ENCODE results near the gene TRERF1. TPM values are rescaled to one million over a fixed set of nuclear protein-coding genes. Genes with fewer than 3 reads are reported as not detected.

Gene TRERF1
- total RNA-seq, 4 donors from 2014 or later: 2.5 to 8.0 (median 3.4) TPM

- peaks cover 0 to 5% (median 0%) of the 10 kb centered on the region in 4 donors for H3K4me1 ChIP-seq
- in situ Hi-C loops (cut with MboI; ENCODE audit: low pct_ligation_motif_present in 1 of 4, low pct_unique_long_range_greater_than_20kb in 1 of 4, low sequenced_read_pairs in 3 of 4): no loop called here
- no peak overlapping the region for H3K27ac ChIP-seq
- TF ChIP-seq CTCF (IDR thresholded peaks at IDR 0.05): no peak
- no peak for TF ChIP-seq EP300 (IDR thresholded peaks at IDR 0.05; ENCODE audit: low read depth)
- no peak for TF ChIP-seq POLR2A (IDR thresholded peaks at IDR 0.05)
- TF ChIP-seq POLR2AphosphoS5 (IDR thresholded peaks at IDR 0.05): no peak
- H3K27me3 ChIP-seq: no peaks in the 10 kb centered on the region
- no peak for DNase-seq
- H3K36me3 ChIP-seq: no peaks in the 10 kb centered on the region
- H3K4me3 ChIP-seq: no peak overlapping the region
- intact Hi-C loops (cut with DNase I; ENCODE audit: low total_unique reads): no loop called here
- WGBS, 2 donors (ENCODE audit: low coverage in 1 of 2): 79 to 88% methylated on average over 4 of the region's 4 CpGs
- H3K9me3 ChIP-seq: no peaks in the 10 kb centered on the region
These were observed 64.4 kb downstream of the TRERF1 start for GRCh38 chr6:42387336-42387735.

DNA sequence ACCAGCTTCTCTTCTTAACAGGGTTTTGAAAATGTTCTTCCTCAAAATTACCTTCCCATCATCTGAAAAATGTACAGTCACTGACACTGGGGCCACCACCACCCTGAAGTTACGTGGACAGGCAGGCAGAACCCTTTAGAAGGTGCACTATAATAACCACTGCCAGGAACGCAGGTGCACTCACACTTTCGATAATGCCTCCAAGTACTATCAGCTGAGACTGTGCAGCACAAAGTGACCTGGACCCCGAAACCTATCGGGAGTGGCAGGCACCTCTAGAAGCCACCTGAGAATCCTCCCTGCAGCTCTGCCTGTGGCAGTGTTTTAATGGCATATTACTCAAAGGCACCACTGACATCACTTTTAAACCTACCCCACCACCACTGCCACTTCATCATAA, 66.4 kb downstream of the TRERF1 start:
- no peak for DNase-seq
- Histone ChIP-seq H3K4me1 (peaks cover 0 to 5% (median 0%) of the 10 kb centered on the region in 4 donors), H3K27me3 (no peaks in the 10 kb centered on the region), H3K4me3 (no peak overlapping the region), H3K27ac (no peak overlapping the region), H3K9me3 (no peaks in the 10 kb centered on the region), H3K36me3 (no peaks in the 10 kb centered on the region)
- in situ Hi-C loops (cut with MboI; ENCODE audit: low pct_ligation_motif_present in 1 of 4, low pct_unique_long_range_greater_than_20kb in 1 of 4, low sequenced_read_pairs in 3 of 4): no loop called here
- intact Hi-C loops (cut with DNase I; ENCODE audit: low total_unique reads): no loop called here
- WGBS, 2 donors (ENCODE audit: low coverage in 1 of 2): 84% methylated on average over 5 of the region's 5 CpGs; no CpG with 5 or more reads in 1 of the 2 donors
- TF ChIP-seq POLR2AphosphoS5 (IDR thresholded peaks at IDR 0.05): no peak
- TF ChIP-seq CTCF (IDR thresholded peaks at IDR 0.05): no peak

- in situ Hi-C loops (cut with MboI; ENCODE audit: low pct_ligation_motif_present in 1 of 4, low pct_unique_long_range_greater_than_20kb in 1 of 4, low sequenced_read_pairs in 3 of 4): no loop called here
- Histone ChIP-seq H3K27me3 (no peaks in the 10 kb centered on the region), H3K9me3 (no peaks in the 10 kb centered on the region), H3K27ac (no peak overlapping the region), H3K36me3 (no peaks in the 10 kb centered on the region), H3K4me1 (peaks cover 0 to 4% (median 0%) of the 10 kb centered on the region in 4 donors), H3K4me3 (no peak overlapping the region)
- no peak for DNase-seq
- intact Hi-C loops (cut with DNase I; ENCODE audit: low total_unique reads): no loop called here
- 78% methylated on average over 1 to 6 of the region's 6 CpGs for WGBS, 2 donors (ENCODE audit: low coverage in 1 of 2)
- TF ChIP-seq EP300 (IDR thresholded peaks at IDR 0.05; ENCODE audit: low read depth) (no peak), POLR2A (IDR thresholded peaks at IDR 0.05) (no peak), CTCF (IDR thresholded peaks at IDR 0.05) (no peak)
These were observed 68.1 kb downstream of the TRERF1 start for GRCh38 chr6:42383421-42384205.

DNA sequence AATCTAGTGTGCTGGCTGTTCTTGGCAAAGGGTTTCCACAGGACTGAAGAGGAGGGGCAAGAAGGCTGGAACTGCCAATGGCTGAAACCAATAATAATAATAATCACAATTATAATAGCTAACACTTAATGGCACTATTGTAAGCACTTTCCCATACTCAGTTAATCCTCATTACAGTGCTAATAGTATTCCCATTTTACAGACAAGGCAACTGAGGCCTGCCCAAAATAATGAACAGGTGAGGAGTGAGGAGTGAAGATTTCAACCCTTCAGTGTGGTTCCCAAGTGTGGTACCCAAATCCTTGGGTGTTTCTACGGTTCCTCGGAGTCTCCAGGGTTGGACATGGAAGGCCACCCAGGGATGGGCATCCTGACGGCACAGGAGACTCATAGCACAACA, 69.9 kb downstream of the TRERF1 start:
- Histone ChIP-seq H3K4me1 (no peaks in the 10 kb centered on the region), H3K4me3 (no peak overlapping the region), H3K9me3 (no peaks in the 10 kb centered on the region), H3K27me3 (no peaks in the 10 kb centered on the region), H3K36me3 (no peaks in the 10 kb centered on the region), H3K27ac (no peak overlapping the region)
- in situ Hi-C loops (cut with MboI; ENCODE audit: low pct_ligation_motif_present in 1 of 4, low pct_unique_long_range_greater_than_20kb in 1 of 4, low sequenced_read_pairs in 3 of 4): no loop called here
- TF ChIP-seq POLR2A (IDR thresholded peaks at IDR 0.05) (no peak), CTCF (IDR thresholded peaks at IDR 0.05) (no peak), EP300 (IDR thresholded peaks at IDR 0.05; ENCODE audit: low read depth) (no peak), POLR2AphosphoS5 (IDR thresholded peaks at IDR 0.05) (no peak)
- intact Hi-C loops (cut with DNase I; ENCODE audit: low total_unique reads): no loop called here
- no peak for DNase-seq
- WGBS, 2 donors (ENCODE audit: low coverage in 1 of 2): 95% methylated on average over 3 of the region's 3 CpGs; no CpG with 5 or more reads in 1 of the 2 donors

Data from transverse colon (tissue), 4 donors.